NCI-H1092 (cell line): ENCODE results near the gene VPS37B.
"Not testable (repeated sequence)": the region's sequence is repeated elsewhere in the genome, so short reads cannot be mapped to it uniquely, and the experiment has no call there.

ENCODE experiments used
- DNase-seq: peaks from one replicate; lab custom pipeline; 2025; lab: John Stamatoyannopoulos, UW

VPS37B gene

DNA sequence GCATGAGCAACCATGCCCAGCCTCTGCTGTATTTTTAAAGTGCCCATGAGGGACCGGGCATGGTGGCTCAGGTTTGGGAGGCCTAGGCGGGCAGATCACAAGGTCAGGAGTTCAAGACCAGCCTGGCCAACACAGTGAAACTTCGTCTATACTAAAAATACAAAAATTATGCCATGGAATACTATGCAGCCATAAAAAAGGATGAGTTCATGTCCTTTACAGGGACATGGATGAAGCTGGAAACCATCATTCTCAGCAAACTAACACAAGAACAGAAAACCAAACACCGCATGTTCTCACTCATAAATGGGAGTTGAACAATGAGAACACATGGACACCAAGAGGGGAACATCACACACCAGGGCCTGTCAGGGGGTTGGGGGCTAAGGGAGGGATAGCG lies 9.3 kb upstream of the VPS37B start:
- DNase-seq: not testable (repeated sequence)

DNA sequence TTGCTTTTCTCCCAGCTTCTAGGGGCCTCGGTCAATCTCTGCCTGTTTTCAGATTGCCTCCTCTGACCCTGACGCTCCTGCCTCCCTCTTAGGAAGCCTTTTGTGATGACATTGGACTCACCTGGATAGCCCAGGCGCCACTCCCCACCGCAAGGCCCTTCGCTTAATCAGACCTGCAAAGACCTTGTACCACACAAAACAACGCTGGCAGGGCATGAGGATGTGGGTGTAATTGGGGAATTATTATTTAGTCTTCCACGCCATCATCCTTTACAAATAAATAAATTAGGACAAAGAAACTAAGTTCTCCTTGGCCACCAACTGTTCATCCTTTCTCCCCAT lies 7.7 kb upstream of the VPS37B start:
- no peak for DNase-seq

DNA sequence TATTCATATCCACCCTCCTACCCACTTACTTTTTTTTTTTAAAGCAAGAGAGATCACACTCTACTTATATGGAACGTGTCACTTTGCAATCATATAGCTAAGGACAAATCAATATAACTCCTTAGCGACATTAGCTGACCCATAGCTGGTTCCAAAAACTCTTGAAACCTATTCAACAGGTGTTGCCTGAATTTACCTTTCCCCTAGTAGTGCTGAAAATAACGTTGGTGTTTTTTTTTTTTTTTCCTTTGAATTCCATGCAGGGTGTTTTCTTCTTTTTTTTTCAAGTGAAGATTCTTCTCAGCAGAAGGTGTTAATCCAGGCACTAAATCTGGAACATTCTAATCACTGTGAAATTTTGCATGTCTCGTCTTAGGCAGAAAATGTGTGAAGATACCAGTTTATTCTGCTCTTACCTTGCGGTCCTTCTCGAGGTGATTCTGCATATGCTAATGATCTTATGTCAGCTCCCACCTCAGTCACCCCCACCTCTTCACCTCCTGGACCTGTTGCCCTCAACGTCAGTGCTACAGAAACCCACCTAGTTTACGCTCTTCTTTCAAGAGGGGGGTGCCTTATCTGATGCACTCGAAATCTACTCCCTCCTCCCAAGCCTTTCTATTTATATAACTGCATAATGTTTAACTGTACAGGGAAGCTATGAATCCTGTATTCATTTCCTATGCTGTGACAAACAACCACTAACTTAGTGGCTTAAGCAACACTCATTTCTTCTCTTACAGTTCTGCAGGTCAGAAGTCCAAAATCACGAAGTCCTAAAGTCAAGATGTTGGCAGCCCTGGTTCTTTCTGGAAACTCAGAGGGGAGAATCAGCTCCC lies 7.1 kb upstream of the VPS37B start:
- no peak for DNase-seq

DNA sequence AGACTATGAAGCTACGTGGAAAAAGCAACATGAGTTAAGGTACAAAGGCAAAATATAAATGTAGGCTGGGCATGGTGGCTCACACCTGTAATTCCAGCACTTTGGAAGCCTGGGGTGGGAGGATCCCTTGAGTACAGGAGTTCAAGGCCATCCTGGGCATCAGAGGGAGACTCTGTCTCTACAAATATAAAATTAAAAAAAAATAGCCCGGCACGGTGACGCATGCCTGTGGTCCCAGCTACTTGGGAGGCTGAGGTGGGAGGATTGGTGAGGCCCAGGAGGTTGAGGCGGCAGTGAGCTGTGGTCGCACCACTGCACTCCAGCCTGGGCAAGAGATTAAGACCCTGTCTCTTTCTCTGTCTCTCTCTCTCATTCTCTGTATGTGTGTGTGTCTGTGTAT lies 4.0 kb upstream of the VPS37B start:
- DNase-seq: no peak

DNA sequence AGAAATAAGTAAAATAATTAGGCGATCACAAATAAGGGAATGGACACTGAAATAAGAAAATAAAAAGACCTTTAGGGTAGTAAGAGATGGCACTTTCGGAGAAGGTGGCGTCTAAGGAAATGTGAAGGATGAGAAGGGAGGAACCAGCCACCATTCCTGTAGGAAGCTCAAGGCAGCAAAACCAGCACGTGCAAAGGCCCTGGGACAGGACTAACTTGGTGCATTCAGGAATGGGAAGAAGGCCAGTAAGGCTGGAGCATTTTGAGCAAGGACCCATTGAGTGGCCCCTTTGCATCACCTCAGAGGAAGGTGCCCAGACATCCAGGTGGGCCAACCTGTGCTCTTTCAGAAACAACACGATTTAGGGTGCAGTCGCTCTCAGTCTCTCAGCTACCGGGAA lies 738 bp upstream of the VPS37B start:
- no peak for DNase-seq

DNA sequence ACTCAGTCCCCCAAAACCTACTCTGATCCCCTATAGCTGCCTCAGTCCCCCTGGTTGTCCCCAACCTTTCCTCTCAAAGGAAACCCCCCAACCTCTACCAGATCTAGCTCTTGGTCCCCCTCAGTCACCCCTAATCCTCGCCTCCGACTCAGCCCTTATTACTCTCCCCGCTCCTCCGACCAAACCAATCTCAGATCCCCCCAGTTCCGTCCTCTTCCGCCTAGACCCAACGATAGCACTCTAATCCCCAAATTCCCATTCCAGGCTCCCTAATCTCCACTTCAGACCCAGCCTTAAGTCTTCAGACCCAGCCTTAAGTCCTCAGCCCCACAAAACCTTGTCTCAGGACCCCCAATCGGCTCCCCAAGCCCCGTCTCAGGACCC lies 612 bp downstream of the VPS37B start:
- no peak for DNase-seq

DNA sequence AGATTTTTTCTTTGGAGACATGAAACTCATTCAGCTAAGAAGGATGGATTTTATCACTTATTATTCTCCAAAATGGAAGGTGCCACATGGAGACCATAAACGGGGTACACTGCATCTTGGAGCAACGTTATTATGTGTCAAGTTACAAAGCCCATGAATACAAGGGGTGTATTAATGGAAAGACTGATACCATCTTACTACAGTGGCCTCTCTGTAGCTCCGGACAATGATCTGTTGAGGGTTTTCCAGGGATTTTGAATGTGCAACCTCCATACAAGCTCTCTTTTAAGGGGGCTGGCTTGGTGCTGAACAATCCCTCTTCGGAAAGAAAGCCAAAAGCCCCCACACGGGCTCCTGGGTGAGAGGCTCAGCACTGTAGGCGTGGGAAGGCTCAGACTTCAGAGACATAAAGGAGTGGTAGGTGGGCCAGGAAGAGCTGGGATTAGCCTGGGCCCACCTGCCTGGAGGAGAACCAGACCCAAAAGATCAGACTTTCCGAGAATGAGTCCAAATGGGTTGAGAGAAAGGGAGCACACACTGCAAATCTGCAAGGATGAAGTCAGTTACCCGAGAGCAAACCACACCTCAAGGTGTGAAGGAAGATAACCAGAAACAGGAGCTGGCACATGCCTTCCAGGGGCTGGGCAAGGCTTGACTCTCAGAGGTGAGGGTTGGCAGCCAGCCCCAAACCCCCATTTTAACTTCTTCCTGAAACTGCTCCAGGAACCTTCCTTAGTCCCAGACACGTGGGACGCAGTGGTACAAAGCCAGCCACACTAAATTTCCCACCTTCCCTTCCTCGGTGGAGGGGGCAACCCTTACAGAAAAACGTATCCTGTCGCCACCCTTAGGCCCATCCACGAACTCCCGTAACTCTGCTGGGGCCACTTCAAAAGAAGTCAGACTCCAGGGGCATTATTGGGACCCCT lies 1.5 kb downstream of the VPS37B start:
- DNase-seq: no peak

DNA sequence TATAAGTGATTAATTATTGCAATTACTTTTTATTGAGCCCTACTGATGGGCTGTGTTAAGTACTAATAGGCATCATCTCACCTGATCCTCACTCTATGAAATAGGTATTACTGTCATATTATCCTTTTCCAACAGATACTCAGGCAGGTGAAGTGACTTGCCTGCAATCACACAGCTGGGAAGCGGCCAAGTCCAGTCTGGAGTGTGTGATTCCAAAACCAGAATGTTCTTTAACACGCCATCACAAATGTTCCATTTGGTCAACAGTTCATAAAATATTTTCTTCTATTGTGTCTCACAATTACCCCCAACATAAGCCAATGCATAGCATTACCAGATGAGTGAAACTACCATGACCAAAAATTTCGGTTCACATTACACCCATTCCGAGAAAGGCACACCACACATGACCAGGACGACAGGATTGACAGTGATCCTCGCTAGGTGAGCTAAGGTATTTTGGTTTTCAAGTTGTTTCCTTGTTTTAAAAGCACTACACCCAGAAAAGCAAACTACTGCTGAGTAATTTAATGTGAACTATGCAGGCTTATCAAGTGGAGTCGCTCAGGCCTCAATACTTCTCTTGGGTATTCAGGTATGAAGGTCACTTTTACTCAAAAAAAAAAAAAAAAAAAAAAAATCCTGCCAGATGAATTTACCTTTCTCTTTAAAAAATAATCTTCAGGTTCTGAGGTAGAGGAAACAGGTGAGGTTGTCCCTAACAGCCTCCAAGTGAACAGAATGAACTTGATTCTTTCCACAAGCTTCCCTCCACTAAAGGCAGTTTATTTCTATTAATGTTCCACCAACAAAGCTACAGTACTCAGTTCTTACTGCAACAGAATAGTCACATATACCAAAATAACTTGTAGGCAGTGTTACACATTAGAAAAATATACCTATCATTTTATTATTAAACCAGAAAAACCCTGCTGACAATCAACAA lies 2.4 kb downstream of the VPS37B start:
- no peak for DNase-seq

DNA sequence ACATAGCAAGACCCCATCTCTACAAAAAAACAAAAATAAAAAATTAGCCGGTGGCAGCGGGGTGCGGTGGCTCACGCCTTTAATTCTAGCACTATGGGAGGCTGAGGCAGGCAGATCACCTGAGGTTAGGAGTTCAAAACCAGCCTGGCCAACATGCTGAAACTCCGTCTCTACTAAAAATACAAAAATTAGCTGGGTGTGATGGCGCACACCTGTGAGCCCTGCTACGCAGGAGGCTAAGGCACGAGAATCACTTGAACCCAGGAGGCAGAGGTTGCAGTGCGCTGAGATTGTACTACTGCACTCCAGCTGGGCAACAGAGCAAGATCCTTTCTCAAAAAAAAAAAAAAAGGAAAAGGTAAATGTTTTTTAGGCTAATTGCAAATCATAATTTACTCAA lies 3.2 kb downstream of the VPS37B start:
- not testable (repeated sequence) for DNase-seq

DNA sequence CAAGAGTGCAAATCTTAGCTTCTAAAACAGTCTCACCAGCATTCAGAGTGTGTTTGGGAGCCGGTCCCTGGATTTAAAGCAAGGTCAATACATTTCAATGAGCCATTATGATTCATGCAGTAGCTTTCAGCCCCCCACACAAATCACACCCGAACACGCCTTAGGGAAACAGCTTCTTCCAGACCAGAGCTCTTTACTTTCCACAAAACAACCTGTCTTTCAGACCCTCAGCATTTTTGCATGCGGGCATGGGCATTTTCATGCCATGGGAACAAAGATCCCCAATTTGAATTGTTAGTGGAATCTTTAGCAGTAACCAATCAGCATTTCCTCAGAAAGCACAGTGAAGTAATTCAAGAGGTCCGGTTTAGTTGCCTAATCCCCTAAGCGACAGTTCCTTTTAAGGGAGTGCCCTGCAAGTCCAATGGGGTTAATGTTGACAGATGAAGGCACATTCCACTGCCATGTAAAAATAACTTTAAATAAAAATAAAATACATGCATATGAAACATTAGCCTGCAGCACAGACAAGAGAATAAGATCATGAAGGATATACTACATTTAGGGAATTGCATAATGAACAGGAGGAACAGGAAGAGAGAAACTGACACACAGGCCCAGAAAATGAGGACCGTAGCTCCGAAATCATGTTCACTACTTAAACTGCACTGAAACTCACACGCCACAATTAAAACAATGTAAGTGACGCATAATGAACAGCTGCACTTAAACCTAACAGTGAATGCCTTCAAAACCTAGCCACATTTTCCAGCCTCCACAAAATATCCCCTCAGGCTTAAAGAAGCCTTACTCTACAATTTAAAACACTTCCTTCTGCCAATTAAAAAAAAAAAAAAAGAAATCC lies 4.0 kb downstream of the VPS37B start:
- DNase-seq: no peak

DNA sequence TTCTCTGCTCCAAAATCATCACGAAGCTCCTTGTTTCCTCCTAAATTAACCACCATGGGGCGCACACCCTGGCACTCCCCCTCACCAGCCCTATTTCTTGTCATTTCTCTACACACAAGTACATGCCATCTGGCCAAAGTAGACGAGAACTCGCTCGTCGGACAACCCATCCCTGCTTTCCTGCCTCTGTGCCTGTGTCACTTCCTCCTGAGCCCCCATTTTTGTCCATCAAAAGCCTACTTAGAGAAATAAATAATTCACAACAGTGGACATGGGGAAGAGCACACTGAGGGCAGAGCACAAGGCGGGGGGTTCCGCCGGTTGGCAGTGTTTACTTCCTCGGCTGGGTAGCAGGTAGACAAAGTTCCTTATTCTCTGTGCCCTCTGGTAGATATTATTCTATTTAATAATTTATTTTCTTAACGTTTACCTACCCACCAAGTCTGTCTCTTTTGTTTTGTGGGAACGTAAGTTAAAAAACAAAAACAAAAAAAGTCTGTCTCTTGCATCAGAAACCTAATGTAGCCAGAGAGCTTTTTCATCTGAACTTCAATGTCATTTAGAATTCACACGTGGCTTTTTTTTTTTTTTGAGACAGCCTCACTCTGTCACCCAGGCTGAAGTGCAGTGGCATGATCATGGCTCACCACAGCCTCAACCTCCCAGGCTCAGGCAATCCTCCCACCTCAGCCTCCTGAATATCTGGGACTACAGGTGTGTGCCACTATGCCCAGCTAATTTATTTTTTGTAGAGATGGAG lies 6.0 kb downstream of the VPS37B start:
- DNase-seq: no peak

DNA sequence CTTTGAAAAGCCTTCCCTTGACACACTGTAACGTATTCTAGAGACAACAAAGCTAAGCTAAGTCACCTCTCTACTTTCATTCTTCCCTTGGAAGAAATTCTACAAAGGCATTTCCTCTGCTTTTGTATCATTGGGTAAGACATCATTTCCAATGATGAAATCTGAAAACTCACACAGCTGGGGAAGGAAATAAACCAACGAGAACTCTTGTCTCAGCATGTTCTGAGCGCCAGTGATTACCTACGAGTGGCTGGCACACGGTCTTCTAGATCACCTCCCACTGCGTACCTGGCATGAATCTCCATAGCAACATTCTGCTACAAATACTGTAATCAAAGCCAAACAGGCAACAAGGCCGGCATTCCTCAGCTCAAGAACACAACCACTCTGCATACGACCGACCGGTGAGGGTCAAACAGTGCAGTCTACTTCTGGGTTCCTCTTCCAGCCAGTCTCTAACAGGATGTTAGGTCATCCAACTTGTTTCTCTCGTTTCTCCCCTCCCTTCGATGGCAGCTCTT lies 7.6 kb downstream of the VPS37B start:
- DNase-seq: no peak

DNA sequence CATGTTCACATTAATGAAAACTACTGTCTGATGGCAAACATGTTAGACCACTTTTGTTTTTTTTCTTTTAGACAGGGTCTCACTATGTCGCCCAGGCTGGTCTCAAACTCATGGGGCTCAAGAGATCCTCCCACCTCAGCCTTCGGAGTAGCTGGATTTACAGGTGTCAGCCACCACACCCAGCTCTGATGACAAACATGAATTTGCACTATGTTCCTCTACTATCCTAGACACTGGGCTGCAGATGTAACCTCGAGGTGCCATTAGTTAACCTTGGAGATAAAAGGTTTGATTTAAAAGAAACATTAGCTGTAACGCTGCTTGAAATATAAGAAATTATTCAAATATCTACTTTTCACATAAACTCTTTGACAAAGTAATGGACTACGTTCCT lies 8.1 kb downstream of the VPS37B start:
- DNase-seq: no peak

DNA sequence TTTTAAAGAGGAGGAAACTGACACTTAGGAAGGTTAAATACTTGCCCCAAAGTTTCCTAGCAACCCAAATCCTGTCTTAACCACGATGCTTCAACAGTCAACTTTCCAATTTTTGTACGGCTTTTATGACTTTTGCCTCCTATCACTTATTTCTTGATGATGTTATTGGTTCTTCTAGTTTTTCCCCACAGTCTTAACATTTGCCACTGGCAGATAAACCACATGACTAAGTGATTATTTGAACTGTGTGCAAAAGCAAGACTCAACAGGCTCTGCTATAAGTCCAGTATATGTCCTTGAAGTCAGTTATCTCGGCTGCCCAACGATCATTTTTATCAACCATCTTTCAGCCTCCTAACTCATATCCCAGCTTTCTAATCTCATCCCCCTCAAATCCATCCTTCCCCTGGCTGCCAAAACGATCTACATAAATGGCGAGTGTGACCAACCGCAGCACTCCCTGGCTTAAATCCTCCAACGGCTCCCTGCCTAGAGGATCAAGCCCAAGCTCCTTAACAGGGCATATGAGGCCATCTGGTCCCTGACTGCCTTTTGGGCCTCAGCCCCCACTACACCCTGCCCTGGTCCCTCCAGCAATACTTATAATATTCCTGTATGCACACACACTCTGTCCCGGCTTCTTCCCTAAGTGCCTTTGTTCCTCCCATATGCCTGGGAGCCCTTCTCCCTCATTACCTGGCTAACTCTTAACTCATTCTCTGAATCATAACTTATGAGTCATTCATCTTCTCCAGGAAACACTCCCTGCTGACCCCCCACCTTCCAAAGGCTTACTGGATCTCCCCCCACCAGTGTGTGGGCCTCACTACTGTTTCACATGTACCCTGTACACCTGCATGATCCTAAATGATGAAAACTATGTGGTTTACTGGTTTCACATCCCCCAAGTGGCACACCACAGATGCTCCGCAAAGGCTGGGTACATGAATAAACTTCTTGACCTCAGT lies 8.8 kb downstream of the VPS37B start:
- no peak for DNase-seq

DNA sequence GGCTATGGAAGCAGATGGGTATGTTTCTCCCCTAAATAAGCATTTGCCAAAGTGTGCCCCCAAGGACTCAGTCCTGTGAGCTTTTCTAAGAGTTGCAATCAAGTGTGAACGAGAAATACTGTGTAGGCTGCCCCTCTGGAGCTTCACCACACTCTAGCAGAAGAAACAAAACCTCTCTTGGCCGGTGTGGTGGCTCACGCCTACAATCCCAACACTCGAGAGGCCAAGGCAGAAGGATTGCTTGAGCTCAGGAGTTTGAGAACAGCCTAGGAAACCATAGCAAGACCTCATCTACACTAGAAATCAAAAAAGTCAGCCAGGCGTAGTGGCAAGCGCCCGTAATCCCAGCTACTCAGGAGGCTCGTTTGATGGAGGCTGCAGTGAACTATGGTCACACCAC lies 9.8 kb downstream of the VPS37B start:
- no peak for DNase-seq

DNA sequence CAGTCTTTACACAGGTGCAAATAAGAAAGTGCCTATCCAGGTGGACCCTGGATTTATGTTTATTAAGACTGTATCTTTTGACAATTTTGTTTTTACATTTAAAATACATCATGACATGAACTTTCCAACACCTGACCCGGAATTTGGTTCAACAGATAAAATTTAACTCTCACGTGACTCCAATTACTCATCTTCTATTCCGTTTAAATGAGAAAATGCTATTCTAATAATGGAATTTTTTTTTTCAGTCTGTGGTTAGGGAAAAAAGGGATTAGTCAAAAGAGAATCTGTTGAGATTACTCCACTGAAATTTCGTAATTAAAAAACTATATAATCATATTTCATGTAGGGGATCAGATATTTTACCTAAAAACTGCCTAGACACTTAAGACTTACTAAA lies 11.1 kb downstream of the VPS37B start:
- DNase-seq: no peak

DNA sequence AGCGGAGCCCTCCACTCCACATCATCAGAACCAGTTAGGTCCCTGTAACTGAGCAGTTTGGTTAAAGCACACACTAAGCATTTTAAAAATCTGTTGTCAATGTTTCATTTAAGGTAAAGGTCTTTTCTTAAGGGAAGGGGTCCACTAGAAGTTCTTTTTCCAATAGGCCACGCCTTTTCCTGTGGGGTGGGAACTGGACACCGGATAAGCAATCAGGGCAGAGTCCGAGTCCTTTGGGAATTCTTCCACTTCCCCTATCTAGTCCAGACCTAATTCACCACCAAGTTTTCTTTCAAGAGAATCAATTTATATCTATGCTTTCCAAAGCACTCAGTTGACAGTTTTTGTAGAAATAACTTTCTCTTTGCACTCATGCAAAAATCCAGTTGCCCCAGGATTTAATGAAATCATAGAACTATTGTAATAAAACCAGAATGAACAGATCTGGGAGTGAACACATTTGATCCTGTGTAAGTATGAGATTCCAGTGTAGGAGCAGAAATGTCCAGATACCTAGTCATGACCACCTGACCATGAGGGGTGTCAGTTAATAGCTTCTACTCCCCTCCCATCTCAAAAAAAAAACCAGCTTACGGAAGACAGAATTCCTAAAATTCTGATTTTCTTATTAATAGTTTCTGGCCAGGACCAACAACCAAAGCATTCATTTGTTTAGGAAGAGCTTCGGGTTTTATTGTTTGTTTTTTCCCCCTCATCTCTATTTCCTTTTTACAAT lies 11.7 kb downstream of the VPS37B start:
- DNase-seq: no peak

DNA sequence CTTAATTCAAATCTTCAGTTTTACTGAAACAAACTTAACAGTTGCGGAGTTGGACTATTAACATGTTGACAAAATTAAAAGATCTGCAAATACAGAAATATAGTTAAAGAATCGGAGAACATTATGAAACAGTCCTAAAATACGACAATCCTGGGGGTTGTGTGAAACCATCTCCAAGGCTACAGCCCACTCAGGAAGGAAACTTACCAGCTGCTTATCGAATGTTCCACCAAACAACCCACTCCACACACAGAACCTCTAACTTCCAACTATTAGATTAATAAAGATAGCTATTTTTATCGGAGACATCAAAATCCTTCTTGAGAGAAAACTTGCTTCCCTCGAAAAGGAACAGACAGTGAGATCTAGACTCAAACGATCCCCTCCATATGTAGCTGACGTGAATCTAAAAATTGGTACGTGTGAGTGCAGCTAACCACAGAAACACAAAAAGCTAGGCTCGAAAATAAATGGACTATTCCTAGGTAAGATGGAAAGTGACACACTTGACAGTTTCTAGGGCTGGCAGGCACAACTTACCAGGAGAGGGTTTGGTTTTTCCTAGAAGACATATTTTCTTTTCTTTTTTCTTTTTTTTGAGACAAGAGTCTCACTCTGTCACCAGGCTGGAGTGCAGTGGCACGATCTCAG lies 12.9 kb downstream of the VPS37B start:
- DNase-seq: no peak
